Ovary (tissue), 9 donors: ENCODE results near the gene OR10H5. TPM values are rescaled to one million over a fixed set of nuclear protein-coding genes. Genes with fewer than 3 reads are reported as not detected.
"Not testable (repeated sequence)": the region's sequence is repeated elsewhere in the genome, so short reads cannot be mapped to it uniquely, and the experiment has no call there.

ENCODE experiments used
- DNase-seq, 5 donors: peaks; one replicate each; pipeline ENCODE4 v3.0.0-alpha.2; 2019 to 2020
- H3K27ac ChIP-seq, 2 donors: fragments of 200-600 bp; one replicate each; pipeline versions ENCODE4 v1.5.1 to v1.8.0; 2019 to 2022
- H3K27me3 ChIP-seq: fragments of 200-600 bp; one replicate; pipeline ENCODE4 v1.8.0; 2022
- H3K36me3 ChIP-seq: fragments of 200-600 bp; sonication (generic); one replicate; pipeline ENCODE4 v1.5.1; 2019
- H3K4me1 ChIP-seq: one replicate; pipeline ENCODE4 v1.8.1; 2013; ENCODE audit warnings: mild to moderate bottlenecking, moderate library complexity; ENCODE audit not compliant: insufficient read depth
- H3K4me3 ChIP-seq: fragments of 200-600 bp; sonication (generic); one replicate; pipeline ENCODE4 v1.5.1; 2017
- H3K9me3 ChIP-seq, 2 donors: fragments of 200-600 bp in 1 of 2; sonication (generic) in 1 of 2; one replicate each; pipeline versions ENCODE4 v1.5.1 to v1.8.1; 2013 to 2019; ENCODE audit warnings: mild to moderate bottlenecking in 1 of 2, moderate library complexity in 1 of 2
- EP300 ChIP-seq: sonication (generic); formaldehyde crosslinking; IDR thresholded peaks from one replicate; pipeline ENCODE4 v1.6.1; 2017; ENCODE audit warnings: antibody characterized with exemption
- POLR2A ChIP-seq: fragments of 450-650 bp; IDR thresholded peaks from one replicate; pipeline ENCODE4 v1.6.1; 2017; ENCODE audit warnings: antibody characterized with exemption, mild to moderate bottlenecking, moderate library complexity
- WGBS, 3 donors: extraction: QIAGEN DNeasy Blood & Tissue Kit in 1 of 3; methylation state at CpG; one replicate each; pipeline versions ENCODE4 v1.1.5 to v1.1.7; 2013 to 2017; 5-methylcytosine and 5-hydroxymethylcytosine counted together
- intact Hi-C, 4 donors: fragments of 100-400 bp; cut with DNase I; formaldehyde crosslinking; loops; one replicate each; pipeline versions ENCODE4 v1.11.0 to v1.15.1; 2022 to 2023
- polyA plus RNA-seq, 2 donors: library from polyadenylated mRNA; stranded (reverse); fragments of 200-250 nt in 1 of 2; fragments of 350-450 nt in 1 of 2; fragmentation: Illumina TruSeq in 1 of 2; extraction: RNeasy Lipid Tissue Mini Kit (QIAGEN cat#74804) in 1 of 2; gene quantifications; one replicate each; pipeline ENCODE4 v1.2.3, GENCODE V29; 2013 to 2014
- total RNA-seq, 7 donors: library from RNA; depleted of rRNA in 2 of 7; stranded (reverse); fragments of >200 nt in 2 of 7; fragmentation: NEBNext Ultra II Directional in 3 of 7; extraction: Animal tissue kit (Norgen Biotek cat#: 25700) in 3 of 7; gene quantifications; one replicate each; pipeline versions ENCODE4 v1.1.0 to v1.2.4, GENCODE V29; 2016 to 2023
- TF ChIP-seq, protein P1 (sequence below), 3 donors: fragments of 450-650 bp in 2 of 3; fragments of 200-600 bp in 1 of 3; IDR thresholded peaks; one replicate each; pipeline versions ENCODE4 v1.5.1 to v1.8.0; 2016 to 2022; ENCODE audit warnings: antibody characterized with exemption in 3 of 3, mild to moderate bottlenecking in 1 of 3
- donor health status: DM: no; HTN: no; CAD: no; lungs with moderate emphysema.
- donor health status: DM: no; HTN: no; CAD: no.
- donor health status: Bipolar disorder and iron deficiency.
- donor health status: DM: yes; HTN: yes; CAD: no.
- donor health status: DM: no; HTN: no; CAD: no.
- donor health status: DM: yes; HTN: yes; CAD: no.

OR10H5 gene
- total and polyA plus RNA-seq, 9 donors, result not detected

DNA sequence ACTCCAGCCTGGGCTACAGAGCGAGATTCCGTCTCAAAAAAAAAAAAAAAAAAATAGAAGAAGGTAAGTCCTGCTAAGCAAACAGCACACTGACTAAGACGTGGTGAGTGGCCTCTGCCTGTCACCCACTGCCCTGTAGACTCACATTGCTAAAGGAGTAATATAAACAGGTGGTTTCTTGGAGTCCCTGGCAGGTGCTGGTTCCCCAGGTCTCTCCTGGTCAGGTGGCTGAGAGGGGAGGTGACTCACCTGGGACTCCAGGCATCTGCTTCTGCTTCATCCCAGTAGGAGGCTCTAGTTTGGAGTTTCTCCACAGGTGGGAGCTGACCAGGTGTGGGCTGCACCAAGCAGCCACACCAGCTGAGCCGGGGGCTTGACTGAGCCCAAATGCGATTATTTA, 27.8 kb downstream of the OR10H5 start, which contains the start of gene OR10H1:
Gene OR10H1, minus strand, starts transcription at position 359 of the 400 bp plus-strand sequence. CDS start 7,627 bp downstream, outside the sequence.
- intact Hi-C loops, result no loop called here
- 57 to 66% (median 61%) methylated on average over 5 of the region's 5 CpGs for WGBS, 3 donors
- Histone ChIP-seq H3K27ac (no peak within 1 kb of the TSS), H3K27me3 (no peaks in the 10 kb centered on the region), H3K9me3 (no peaks in the 10 kb centered on the region), H3K4me1 (no peaks in the 10 kb centered on the region), H3K36me3 (no peaks in the 10 kb centered on the region), H3K4me3 (no peak within 1 kb of the TSS)
- no peak for DNase-seq
- TF ChIP-seq EP300 (no peak), POLR2A (no peak)
- TF ChIP-seq, protein P1, sequence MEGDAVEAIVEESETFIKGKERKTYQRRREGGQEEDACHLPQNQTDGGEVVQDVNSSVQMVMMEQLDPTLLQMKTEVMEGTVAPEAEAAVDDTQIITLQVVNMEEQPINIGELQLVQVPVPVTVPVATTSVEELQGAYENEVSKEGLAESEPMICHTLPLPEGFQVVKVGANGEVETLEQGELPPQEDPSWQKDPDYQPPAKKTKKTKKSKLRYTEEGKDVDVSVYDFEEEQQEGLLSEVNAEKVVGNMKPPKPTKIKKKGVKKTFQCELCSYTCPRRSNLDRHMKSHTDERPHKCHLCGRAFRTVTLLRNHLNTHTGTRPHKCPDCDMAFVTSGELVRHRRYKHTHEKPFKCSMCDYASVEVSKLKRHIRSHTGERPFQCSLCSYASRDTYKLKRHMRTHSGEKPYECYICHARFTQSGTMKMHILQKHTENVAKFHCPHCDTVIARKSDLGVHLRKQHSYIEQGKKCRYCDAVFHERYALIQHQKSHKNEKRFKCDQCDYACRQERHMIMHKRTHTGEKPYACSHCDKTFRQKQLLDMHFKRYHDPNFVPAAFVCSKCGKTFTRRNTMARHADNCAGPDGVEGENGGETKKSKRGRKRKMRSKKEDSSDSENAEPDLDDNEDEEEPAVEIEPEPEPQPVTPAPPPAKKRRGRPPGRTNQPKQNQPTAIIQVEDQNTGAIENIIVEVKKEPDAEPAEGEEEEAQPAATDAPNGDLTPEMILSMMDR (IDR thresholded peaks at IDR 0.05), result no peak

DNA sequence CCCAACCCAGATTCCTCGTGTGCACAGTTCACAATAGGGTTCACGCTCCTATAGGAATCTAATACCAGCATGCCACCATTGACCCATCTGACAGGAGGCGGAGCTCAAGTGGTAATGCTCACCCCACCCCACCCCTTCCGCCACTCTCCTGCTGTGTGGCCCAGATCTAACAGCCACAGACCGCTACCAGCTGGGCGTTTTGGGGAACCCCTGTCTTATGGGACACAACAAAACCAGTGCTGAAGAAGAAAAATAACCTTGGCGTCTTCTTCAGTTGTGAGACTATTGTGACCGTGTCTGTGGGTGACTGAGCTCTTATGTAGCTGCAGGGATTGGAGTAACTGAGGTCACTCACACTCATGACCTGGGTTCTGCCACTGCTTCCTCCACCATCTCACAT, 33.2 kb downstream of the OR10H5 start:
- H3K36me3 ChIP-seq, result no peaks in the 10 kb centered on the region
- no peaks in the 10 kb centered on the region for H3K27me3 ChIP-seq
- WGBS, 3 donors, result 83 to 86% (median 86%) methylated on average over 8 of the region's 8 CpGs
- H3K4me3 ChIP-seq, result no peak overlapping the region
- TF ChIP-seq, protein P1 (IDR thresholded peaks at IDR 0.05), result no peak
- no peak for TF ChIP-seq EP300
- TF ChIP-seq POLR2A, result no peak
- intact Hi-C loops, result no loop called here
- no peaks in the 10 kb centered on the region for H3K9me3 ChIP-seq
- DNase-seq, result no peak
- H3K4me1 ChIP-seq, result no peaks in the 10 kb centered on the region
- no peak overlapping the region for H3K27ac ChIP-seq

DNA sequence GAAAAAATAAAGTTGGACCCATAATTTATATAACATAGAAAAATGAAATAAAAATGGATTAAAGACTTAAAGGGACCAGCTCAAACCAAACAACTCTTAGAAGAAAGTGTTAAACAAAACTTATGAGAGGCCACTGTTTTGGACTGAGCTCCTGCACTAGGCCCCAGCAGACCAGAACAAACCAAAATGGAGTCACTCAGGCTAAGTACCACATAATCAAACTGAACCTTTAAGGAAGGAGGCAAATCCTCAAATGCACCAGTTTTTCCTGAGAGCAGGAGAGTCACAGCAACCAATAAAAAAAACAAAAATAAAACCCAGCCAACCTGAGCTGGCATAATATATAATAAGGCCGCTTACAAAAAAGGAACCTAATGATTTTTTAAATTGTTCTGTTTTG, 38.3 kb downstream of the OR10H5 start:
- Histone ChIP-seq H3K27ac (no peak overlapping the region), H3K36me3 (no peaks in the 10 kb centered on the region), H3K27me3 (no peaks in the 10 kb centered on the region), H3K4me1 (no peaks in the 10 kb centered on the region), H3K4me3 (no peak overlapping the region), H3K9me3 (no peaks in the 10 kb centered on the region)
- 42 to 92% (median 86%) methylated on average over 1 of the region's 1 CpG for WGBS, 3 donors
- no peak for TF ChIP-seq EP300
- intact Hi-C loops, result no loop called here
- no peak for DNase-seq

DNA sequence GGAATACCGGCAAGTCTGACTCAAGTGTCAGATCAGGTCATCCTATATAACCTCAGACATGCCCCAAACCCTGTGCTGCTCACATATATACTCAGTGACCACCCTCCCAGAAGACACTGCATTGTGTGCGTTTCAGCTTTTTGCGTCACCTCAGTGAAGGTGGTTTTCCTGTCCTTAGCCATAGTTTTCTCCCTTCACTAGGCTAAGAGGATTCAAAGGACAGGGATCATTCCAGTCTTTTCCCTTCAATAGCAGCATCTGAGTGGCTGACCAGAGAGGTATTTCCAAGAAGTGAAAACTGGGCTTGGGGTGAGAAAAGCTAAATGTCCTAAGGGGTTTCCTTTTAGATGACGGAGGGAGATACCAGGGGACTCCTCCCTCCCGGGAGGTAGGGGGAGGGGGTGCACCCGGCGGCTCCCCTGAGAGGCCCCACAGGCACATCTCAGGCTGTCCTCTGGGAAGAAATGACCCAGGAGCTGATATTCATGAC, 40.7 kb downstream of the OR10H5 start:
- Histone ChIP-seq H3K36me3 (no peaks in the 10 kb centered on the region), H3K9me3 (no peaks in the 10 kb centered on the region), H3K4me1 (no peaks in the 10 kb centered on the region), H3K4me3 (no peak overlapping the region), H3K27me3 (no peaks in the 10 kb centered on the region), H3K27ac (no peak overlapping the region)
- 52 to 59% (median 55%) methylated on average over 7 of the region's 7 CpGs for WGBS, 3 donors
- no peak for DNase-seq
- no peak for TF ChIP-seq POLR2A
- no peak for TF ChIP-seq EP300
- TF ChIP-seq, protein P1 (IDR thresholded peaks at IDR 0.05), result no peak
- intact Hi-C loops, result no loop called here

DNA sequence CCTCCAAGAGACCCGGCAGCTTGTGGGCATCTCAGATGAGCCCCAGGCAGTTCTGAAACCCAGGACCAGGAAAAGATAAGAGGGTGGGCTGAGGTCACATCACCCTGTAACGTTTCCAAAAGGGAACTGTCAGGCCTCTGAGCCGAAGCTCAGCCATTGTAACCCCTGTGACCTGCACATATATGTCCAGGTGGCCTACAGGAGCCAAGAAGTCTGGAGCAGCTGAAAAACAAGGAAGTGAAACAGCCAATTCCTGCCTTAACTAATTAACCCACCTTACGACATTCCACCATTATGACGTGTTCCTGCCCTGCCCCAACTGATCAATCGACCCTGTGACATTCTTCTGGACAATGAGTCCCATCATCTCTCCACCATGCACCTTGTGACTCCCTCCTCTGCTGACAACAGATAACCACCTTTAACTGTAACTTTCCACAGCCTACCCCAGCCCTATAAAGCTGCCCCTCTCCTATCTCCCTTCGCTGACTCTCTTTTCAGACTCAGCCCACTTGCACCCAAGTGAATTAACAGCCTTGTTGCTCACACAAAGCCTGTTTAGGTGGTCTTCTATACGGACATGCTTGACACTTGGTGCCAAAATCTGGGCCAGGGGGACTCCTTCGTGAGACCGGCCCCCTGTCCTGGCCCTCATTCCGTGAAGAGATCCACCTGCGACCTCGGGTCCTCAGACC, 41.3 kb downstream of the OR10H5 start:
- intact Hi-C loops, H3K9me3 ChIP-seq: not testable (repeated sequence)
- WGBS, 3 donors, result 56 to 62% (median 61%) methylated on average over 13 of the region's 13 CpGs

More for the DNA sequence above, 41.3 kb downstream of the OR10H5 start:
- DNase-seq, H3K27ac ChIP-seq, H3K4me3 ChIP-seq, H3K36me3 ChIP-seq, H3K4me1 ChIP-seq, H3K27me3 ChIP-seq: not testable (repeated sequence)
